HL-60 (cell line): ENCODE data around the gene MYBPC3. TPM values are rescaled to one million over a fixed set of nuclear protein-coding genes. Genes with fewer than 3 reads are reported as not detected.

Source experiments
- DNase-seq, 2 experiments: peaks; one replicate each; pipeline ENCODE4 v3.0.0-alpha.2; 2010 to 2020; ENCODE audit warnings: low read depth in 1 of 2, low spot score in 1 of 2
- H3K27ac ChIP-seq: fragments of 250-450 bp; sonication (Bioruptor Pico); replicated peaks from 2 replicates; pipeline ENCODE4 v1.5.1; 2020; ENCODE audit warnings: mild to moderate bottlenecking, moderate library complexity
- H3K27me3 ChIP-seq: fragments of 250-450 bp; sonication (Bioruptor Pico); 2 replicates; pipeline ENCODE4 v1.5.1; 2021; ENCODE audit warnings: mild to moderate bottlenecking, moderate library complexity; ENCODE audit not compliant: insufficient read depth, poor library complexity, severe bottlenecking
- H3K4me3 ChIP-seq: replicated peaks from 2 replicates; pipeline ENCODE4 v1.5.1; 2011; ENCODE audit warnings: mild to moderate bottlenecking, control low read depth, low read length; ENCODE audit not compliant: insufficient read depth
- CTCF ChIP-seq: IDR thresholded peaks from one replicate; pipeline ENCODE4 v1.5.1; 2011; ENCODE audit warnings: low read length, control low read depth, inconsistent platforms; ENCODE audit not compliant: insufficient read depth
- GABPA ChIP-seq: IDR thresholded peaks from 2 replicates; pipeline ENCODE4 v1.6.1; 2012; ENCODE audit warnings: low read depth
- POLR2AphosphoS5 ChIP-seq: IDR thresholded peaks from 2 replicates; pipeline ENCODE4 v1.6.1; 2012; ENCODE audit warnings: low read depth
- REST ChIP-seq: IDR thresholded peaks from 2 replicates; pipeline ENCODE4 v1.6.1; 2012; ENCODE audit warnings: low read depth; ENCODE audit not compliant: insufficient replicate concordance
- SPI1 ChIP-seq: IDR thresholded peaks from 2 replicates; pipeline ENCODE4 v1.6.1; 2012; ENCODE audit warnings: low read depth, mild to moderate bottlenecking, borderline replicate concordance
- microRNA-seq: library from miRNA; unstranded; fragments of <30 nt; microRNA quantifications from one replicate; pipeline ENCODE4, GENCODE V29; 2018

Gene MYBPC3

DNA sequence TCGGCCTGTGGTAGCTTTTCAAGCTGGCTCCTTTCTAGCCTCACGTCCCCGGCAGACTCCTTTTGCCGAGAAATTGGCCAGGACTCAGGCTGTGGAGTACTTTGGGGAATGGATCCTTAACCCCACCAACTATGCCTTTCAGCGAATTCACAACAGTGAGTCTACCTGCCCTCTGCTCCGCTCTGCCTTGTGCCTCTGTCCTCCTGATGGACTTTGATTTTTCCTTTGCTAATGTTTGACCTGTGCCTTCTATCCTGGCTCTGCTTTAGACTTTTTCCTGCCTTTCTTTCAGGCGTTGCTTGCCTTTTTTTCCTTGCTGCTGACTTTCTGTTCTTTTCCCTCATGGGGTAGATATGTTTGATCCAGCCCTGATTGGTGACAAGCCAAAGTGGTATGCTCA is 70.0 kb downstream of the MYBPC3 start:
- no peak for DNase-seq
- TF ChIP-seq GABPA: no peak
- no peak for TF ChIP-seq SPI1
- TF ChIP-seq REST: no peak
- no peak for TF ChIP-seq CTCF
- TF ChIP-seq POLR2AphosphoS5: no peak
- Histone ChIP-seq H3K4me3 (no peak overlapping the region), H3K27ac (no peak overlapping the region), H3K27me3 (no peaks in the 10 kb centered on the region)

Small RNA genes within 50 kb of the gene (microRNA-seq; reads per million reads assigned to microRNA genes)
- gene MIR4487: not detected
